SU-DHL-6 (cell line): Measurements from ENCODE around the gene GFI1B.

Experiments used
- H2AFZ ChIP-seq: fragments of 200-600 bp; sonication (generic); 2 replicates; pipeline ENCODE4 v1.6.1; 2014; ENCODE audit warnings: low read depth, mild to moderate bottlenecking, moderate library complexity, mixed read lengths, antibody characterized with exemption, low read length; ENCODE audit not compliant: severe bottlenecking
- H3F3A ChIP-seq: fragments of 200-600 bp; shearing (Covaris generic); 2 replicates; pipeline ENCODE4 v1.6.0; 2016; ENCODE audit warnings: antibody characterized with exemption, mild to moderate bottlenecking; ENCODE audit not compliant: insufficient read depth
- H3K27ac ChIP-seq: fragments of 200-600 bp; sonication (generic); 2 replicates; pipeline ENCODE4 v1.5.1; 2016; ENCODE audit warnings: low read depth, mild to moderate bottlenecking, low read length, moderate library complexity, mixed read lengths
- H3K27me3 ChIP-seq: fragments of 200-600 bp; sonication (generic), shearing (Covaris generic); 2 replicates; pipeline ENCODE4 v1.6.0; 2014; ENCODE audit warnings: mild to moderate bottlenecking, low read length
- H3K36me3 ChIP-seq: fragments of 200-600 bp; sonication (generic); 2 replicates; pipeline ENCODE4 v1.6.1; 2014; ENCODE audit warnings: mild to moderate bottlenecking, low read length, mixed read lengths
- H3K4me2 ChIP-seq: fragments of 300-600, 200-600 bp; shearing (Covaris generic), sonication (generic); 2 replicates; pipeline ENCODE4 v1.6.0; 2014; ENCODE audit warnings: low read length, low read depth, mild to moderate bottlenecking; ENCODE audit not compliant: poor library complexity, severe bottlenecking
- H3K4me3 ChIP-seq: fragments of 200-600 bp; sonication (generic); 2 replicates; pipeline ENCODE4 v1.5.1; 2014; ENCODE audit warnings: antibody characterized with exemption, low read length, mild to moderate bottlenecking, mixed read lengths; ENCODE audit not compliant: insufficient read depth, poor library complexity, severe bottlenecking
- H3K79me2 ChIP-seq: fragments of 200-600 bp; sonication (generic); 2 replicates; pipeline ENCODE4 v1.6.1; 2014; ENCODE audit warnings: mild to moderate bottlenecking, low read length, moderate library complexity; ENCODE audit not compliant: insufficient read depth
- H3K9ac ChIP-seq: fragments of 200-600 bp; sonication (generic); 2 replicates; pipeline ENCODE4 v1.7.0; 2014; ENCODE audit warnings: mild to moderate bottlenecking, low read length
- H3K9me2 ChIP-seq: fragments of 200-600 bp; sonication (generic); replicated peaks from 2 replicates; pipeline ENCODE4 v1.6.1; 2014; ENCODE audit warnings: low read length; ENCODE audit not compliant: insufficient read depth
- H3K9me3 ChIP-seq: fragments of 200-600 bp; sonication (generic); 2 replicates; pipeline ENCODE4 v1.6.1; 2014; ENCODE audit warnings: low read length, mixed read lengths; ENCODE audit not compliant: insufficient read depth
- H4K20me1 ChIP-seq: fragments of 200-600 bp; sonication (generic); 2 replicates; pipeline ENCODE4 v1.6.1; 2014; ENCODE audit warnings: low read depth, mild to moderate bottlenecking, antibody characterized with exemption, low read length, moderate library complexity, mixed read lengths
- EZH2phosphoT487 ChIP-seq: fragments of 200-600 bp; sonication (generic), shearing (Covaris generic); conservative IDR thresholded peaks from 2 replicates; pipeline ENCODE4 v1.6.1; 2018; ENCODE audit warnings: mild to moderate bottlenecking, antibody characterized with exemption, low read length, moderate library complexity, mixed read lengths
- TF ChIP-seq, protein P1 (sequence below): fragments of 200-600 bp; sonication (generic); IDR thresholded peaks from one replicate; pipeline ENCODE4 v1.5.1; 2017; ENCODE audit warnings: antibody characterized with exemption, mild to moderate bottlenecking, low read length, moderate library complexity; ENCODE audit not compliant: insufficient read depth, poor library complexity, severe bottlenecking

Gene GFI1B

GRCh38 chr9:133006731-133007352 lies 28.3 kb downstream of the GFI1B start:
- no peak overlapping the region for H3K9ac ChIP-seq
- TF ChIP-seq EZH2phosphoT487 = no peak
- TF ChIP-seq, protein P1, sequence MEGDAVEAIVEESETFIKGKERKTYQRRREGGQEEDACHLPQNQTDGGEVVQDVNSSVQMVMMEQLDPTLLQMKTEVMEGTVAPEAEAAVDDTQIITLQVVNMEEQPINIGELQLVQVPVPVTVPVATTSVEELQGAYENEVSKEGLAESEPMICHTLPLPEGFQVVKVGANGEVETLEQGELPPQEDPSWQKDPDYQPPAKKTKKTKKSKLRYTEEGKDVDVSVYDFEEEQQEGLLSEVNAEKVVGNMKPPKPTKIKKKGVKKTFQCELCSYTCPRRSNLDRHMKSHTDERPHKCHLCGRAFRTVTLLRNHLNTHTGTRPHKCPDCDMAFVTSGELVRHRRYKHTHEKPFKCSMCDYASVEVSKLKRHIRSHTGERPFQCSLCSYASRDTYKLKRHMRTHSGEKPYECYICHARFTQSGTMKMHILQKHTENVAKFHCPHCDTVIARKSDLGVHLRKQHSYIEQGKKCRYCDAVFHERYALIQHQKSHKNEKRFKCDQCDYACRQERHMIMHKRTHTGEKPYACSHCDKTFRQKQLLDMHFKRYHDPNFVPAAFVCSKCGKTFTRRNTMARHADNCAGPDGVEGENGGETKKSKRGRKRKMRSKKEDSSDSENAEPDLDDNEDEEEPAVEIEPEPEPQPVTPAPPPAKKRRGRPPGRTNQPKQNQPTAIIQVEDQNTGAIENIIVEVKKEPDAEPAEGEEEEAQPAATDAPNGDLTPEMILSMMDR = no peak

DNA sequence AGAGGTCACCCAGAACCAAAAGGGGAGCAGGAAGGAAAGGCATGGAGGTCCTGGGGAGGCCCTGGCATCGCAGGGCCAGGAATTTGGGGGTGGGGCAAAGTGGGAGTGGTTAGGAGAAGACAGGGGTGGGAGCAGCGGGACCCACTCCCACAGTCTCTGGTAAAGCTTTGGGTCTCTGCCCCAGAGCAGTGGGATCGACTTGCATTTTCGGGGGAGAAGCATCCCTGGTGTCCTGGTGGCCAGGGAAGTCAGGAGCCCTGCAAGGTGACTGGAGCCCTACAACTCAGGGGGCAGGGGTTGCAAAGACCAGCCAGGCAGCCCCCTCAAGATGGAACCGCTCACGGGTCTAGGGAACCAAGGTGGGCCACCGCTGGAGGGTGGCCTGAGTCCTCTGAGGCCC lies 29.9 kb downstream of the GFI1B start:
- Histone ChIP-seq H3K79me2 (no peaks in the 10 kb centered on the region), H3K9me2 (no peaks in the 10 kb centered on the region), H3K9me3 (no peaks in the 10 kb centered on the region), H3K27ac (no peak overlapping the region), H3K4me3 (no peak overlapping the region), H2AFZ (no peak overlapping the region), H3K36me3 (no peaks in the 10 kb centered on the region), H4K20me1 (no peaks in the 10 kb centered on the region), H3K4me2 (no peak overlapping the region), H3F3A (no peaks in the 10 kb centered on the region), H3K9ac (no peak overlapping the region), H3K27me3 (no peaks in the 10 kb centered on the region)
- TF ChIP-seq EZH2phosphoT487 = no peak
- TF ChIP-seq, protein P1 = no peak

More at GRCh38 chr9:133006731-133007352, 28.3 kb downstream of the GFI1B start:
- Histone ChIP-seq H3K4me2 (no peak overlapping the region), H3K4me3 (no peak overlapping the region), H2AFZ (no peak overlapping the region), H3K9me3 (no peaks in the 10 kb centered on the region), H3K27me3 (no peaks in the 10 kb centered on the region), H3K27ac (no peak overlapping the region), H3K9me2 (no peaks in the 10 kb centered on the region), H3K79me2 (no peaks in the 10 kb centered on the region), H3K36me3 (no peaks in the 10 kb centered on the region), H3F3A (no peaks in the 10 kb centered on the region), H4K20me1 (no peaks in the 10 kb centered on the region)

GRCh38 chr9:133008824-133009223 lies 30.3 kb downstream of the GFI1B start:
- H3K9ac ChIP-seq = no peak overlapping the region
- no peak overlapping the region for H3K4me3 ChIP-seq
- no peak overlapping the region for H2AFZ ChIP-seq
- no peaks in the 10 kb centered on the region for H3K9me3 ChIP-seq
- no peaks in the 10 kb centered on the region for H4K20me1 ChIP-seq
- no peaks in the 10 kb centered on the region for H3K36me3 ChIP-seq
- H3F3A ChIP-seq = no peaks in the 10 kb centered on the region
- no peaks in the 10 kb centered on the region for H3K9me2 ChIP-seq
- no peak overlapping the region for H3K4me2 ChIP-seq
- no peaks in the 10 kb centered on the region for H3K79me2 ChIP-seq
- no peak overlapping the region for H3K27ac ChIP-seq
- TF ChIP-seq, protein P1 = no peak
- no peak for TF ChIP-seq EZH2phosphoT487
- no peaks in the 10 kb centered on the region for H3K27me3 ChIP-seq
